HT-29 (cell line): ENCODE measurements around the gene CASKIN2. TPM values are rescaled to one million over a fixed set of nuclear protein-coding genes. Genes with fewer than 3 reads are reported as not detected.

Experiments
- DNase-seq: peaks from one replicate; pipeline ENCODE4 v3.0.0-alpha.2; 2015; ENCODE audit warnings: low spot score
- total RNA-seq: library from RNA; depleted of rRNA; stranded (reverse); fragments of >200 nt; shearing (Covaris generic); gene quantifications from 2 replicates; pipeline ENCODE4 v1.2.3, GENCODE V29; 2014

The CASKIN2 gene
- total RNA-seq, 1 experiment from 2014 or later, result 12.3 TPM

GRCh38 chr17:75505152-75505409 is 10.3 kb downstream of the CASKIN2 start:
- no peak for DNase-seq

- DNase-seq, result peak; percentile 48
Measured at GRCh38 chr17:75504347-75505151, 10.8 kb downstream of the CASKIN2 start.

- no peak for DNase-seq
Measured at GRCh38 chr17:75503976-75504346, 11.4 kb downstream of the CASKIN2 start.

- no peak for DNase-seq
Measured at GRCh38 chr17:75503337-75503950, 11.9 kb downstream of the CASKIN2 start.

GRCh38 chr17:75502721-75503329 is 12.5 kb downstream of the CASKIN2 start:
- no peak for DNase-seq

- DNase-seq, result no peak
Measured at GRCh38 chr17:75502072-75502720, 13.1 kb downstream of the CASKIN2 start.

GRCh38 chr17:75501378-75502071 is 13.8 kb downstream of the CASKIN2 start:
- no peak for DNase-seq

GRCh38 chr17:75500419-75501216 is 14.7 kb downstream of the CASKIN2 start:
- no peak for DNase-seq

GRCh38 chr17:75499313-75500022 is 15.9 kb downstream of the CASKIN2 start:
- no peak for DNase-seq

GRCh38 chr17:75498726-75499213 is 16.6 kb downstream of the CASKIN2 start:
- DNase-seq, result no peak

GRCh38 chr17:75498039-75498725 is 17.2 kb downstream of the CASKIN2 start:
- no peak for DNase-seq

- no peak for DNase-seq
Measured at GRCh38 chr17:75496005-75496404, 19.3 kb downstream of the CASKIN2 start.

- DNase-seq, result no peak
Measured at GRCh38 chr17:75494326-75494877, 20.9 kb downstream of the CASKIN2 start.

GRCh38 chr17:75493476-75494129 is 21.7 kb downstream of the CASKIN2 start:
- DNase-seq, result no peak

GRCh38 chr17:75492555-75493168 is 22.7 kb downstream of the CASKIN2 start:
- DNase-seq, result no peak

- no peak for DNase-seq
Measured at GRCh38 chr17:75491680-75492079, 23.7 kb downstream of the CASKIN2 start.

GRCh38 chr17:75490953-75491649 is 24.2 kb downstream of the CASKIN2 start:
- DNase-seq, result no peak
